ENCODE data around the gene HGF.

- TF ChIP-seq CTCF (IDR thresholded peaks at IDR 0.05; ENCODE audit: insufficient read depth, low read length, poor library complexity, severe bottlenecking), result no peak
- no peak for TF ChIP-seq EZH2phosphoT487 (conservative IDR thresholded peaks at IDR 0.05; ENCODE audit: low read length)
These were observed 18.4 kb upstream of the HGF start for GRCh38 chr7:81788246-81788645.
